Stimulated activated effector memory CD8-positive, alpha-beta T cell treated with anti-CD3 and anti-CD28 coated beads, Interleukin-12 subunit alpha, Interleukin-12 subunit beta, amount 100 ng/mL, for 72 hours (primary cell): ENCODE measurements around the gene LRRC32.
A peak's percentile ranks its signal among the peaks of the same experiment; 100 is the strongest.

Source experiments
- ATAC-seq: fragments of 150-1000 bp; cut with Tn5 transposase; 2 replicates; pipeline ENCODE4 v1.10.0; 2021
- DNase-seq, 2 donors: peaks; one replicate each; pipeline ENCODE4 v3.0.0; 2021 to 2022; ENCODE audit warnings: low spot score in 2 of 2
- H3K27ac Mint-ChIP-seq: one replicate; pipeline ENCODE4 v1.8.0; 2022; ENCODE audit warnings: mild to moderate bottlenecking, mixed read lengths
- H3K36me3 Mint-ChIP-seq: one replicate; pipeline ENCODE4 v1.8.0; 2022; ENCODE audit warnings: mild to moderate bottlenecking, mixed read lengths
- H3K4me1 Mint-ChIP-seq: one replicate; pipeline ENCODE4 v1.8.0; 2022; ENCODE audit warnings: mixed read lengths
- H3K4me3 Mint-ChIP-seq: one replicate; pipeline ENCODE4 v1.8.0; 2022; ENCODE audit warnings: mild to moderate bottlenecking, mixed read lengths
- H3K9me3 Mint-ChIP-seq: one replicate; pipeline ENCODE4 v1.8.0; 2022; ENCODE audit warnings: mixed read lengths

LRRC32 gene

GRCh38 chr11:76664578-76665061 is 5.9 kb downstream of the LRRC32 start:
- H3K4me1 Mint-ChIP-seq = peaks cover 26% of the 10 kb centered on the region
- no peak for DNase-seq
- peaks cover 7% of the 10 kb centered on the region for H3K36me3 Mint-ChIP-seq
- ATAC-seq = peak; percentile 62
- peak overlapping the region; percentile 41 for H3K4me3 Mint-ChIP-seq
- peak overlapping the region; percentile 91 for H3K27ac Mint-ChIP-seq
- no peaks in the 10 kb centered on the region for H3K9me3 Mint-ChIP-seq

GRCh38 chr11:76663912-76664440 is 6.6 kb downstream of the LRRC32 start:
- Mint-ChIP-seq H3K9me3 (no peaks in the 10 kb centered on the region), H3K4me3 (no peak overlapping the region), H3K4me1 (peaks cover 19% of the 10 kb centered on the region), H3K27ac (peak overlapping the region; percentile 91), H3K36me3 (peaks cover 7% of the 10 kb centered on the region)
- ATAC-seq (no peak), DNase-seq (no peak)

GRCh38 chr11:76663486-76663810 is 7.1 kb downstream of the LRRC32 start:
- ATAC-seq = no peak
- no peak for DNase-seq
- H3K4me3 Mint-ChIP-seq = no peak overlapping the region

GRCh38 chr11:76662656-76663485 is 7.7 kb downstream of the LRRC32 start:
- H3K27ac Mint-ChIP-seq = no peak overlapping the region
- H3K36me3 Mint-ChIP-seq = peaks cover 7% of the 10 kb centered on the region
- ATAC-seq (no peak), DNase-seq (no peak)
- H3K9me3 Mint-ChIP-seq = no peaks in the 10 kb centered on the region
- H3K4me1 Mint-ChIP-seq = peaks cover 18% of the 10 kb centered on the region
- H3K4me3 Mint-ChIP-seq = no peak overlapping the region

More at GRCh38 chr11:76663486-76663810, 7.1 kb downstream of the LRRC32 start:
- peaks cover 18% of the 10 kb centered on the region for H3K4me1 Mint-ChIP-seq
- peaks cover 7% of the 10 kb centered on the region for H3K36me3 Mint-ChIP-seq
- no peaks in the 10 kb centered on the region for H3K9me3 Mint-ChIP-seq
- peak overlapping the region; percentile 91 for H3K27ac Mint-ChIP-seq

- ATAC-seq = no peak
- Mint-ChIP-seq H3K27ac (no peak overlapping the region), H3K36me3 (peaks cover 7% of the 10 kb centered on the region), H3K4me1 (peaks cover 18% of the 10 kb centered on the region), H3K9me3 (no peaks in the 10 kb centered on the region), H3K4me3 (no peak overlapping the region)
- no peak for DNase-seq
Observed at GRCh38 chr11:76661834-76662434, 8.6 kb downstream of the LRRC32 start.

GRCh38 chr11:76661306-76661751 is 9.2 kb downstream of the LRRC32 start:
- H3K27ac Mint-ChIP-seq = no peak overlapping the region
- peaks cover 18% of the 10 kb centered on the region for H3K4me1 Mint-ChIP-seq

GRCh38 chr11:76660533-76661305 is 9.8 kb downstream of the LRRC32 start:
- H3K9me3 Mint-ChIP-seq = no peaks in the 10 kb centered on the region
- H3K4me1 Mint-ChIP-seq = peaks cover 15% of the 10 kb centered on the region
- H3K27ac Mint-ChIP-seq = no peak overlapping the region
- no peak overlapping the region for H3K4me3 Mint-ChIP-seq
- peaks cover 7% of the 10 kb centered on the region for H3K36me3 Mint-ChIP-seq
- no peak for ATAC-seq
- no peak for DNase-seq

More at GRCh38 chr11:76661306-76661751, 9.2 kb downstream of the LRRC32 start:
- peaks cover 7% of the 10 kb centered on the region for H3K36me3 Mint-ChIP-seq
- ATAC-seq = no peak
- DNase-seq = no peak
- H3K9me3 Mint-ChIP-seq = no peaks in the 10 kb centered on the region
- H3K4me3 Mint-ChIP-seq = no peak overlapping the region

GRCh38 chr11:76659672-76660532 is 10.6 kb downstream of the LRRC32 start:
- no peak for ATAC-seq
- no peak overlapping the region for H3K4me3 Mint-ChIP-seq
- H3K36me3 Mint-ChIP-seq = peaks cover 7% of the 10 kb centered on the region
- H3K4me1 Mint-ChIP-seq = peaks cover 7% of the 10 kb centered on the region
- no peak for DNase-seq
- no peak overlapping the region for H3K27ac Mint-ChIP-seq
- no peaks in the 10 kb centered on the region for H3K9me3 Mint-ChIP-seq

- ATAC-seq (no peak), DNase-seq (no peak)
- H3K36me3 Mint-ChIP-seq = no peaks in the 10 kb centered on the region
- no peaks in the 10 kb centered on the region for H3K9me3 Mint-ChIP-seq
- H3K27ac Mint-ChIP-seq = no peak overlapping the region
- H3K4me1 Mint-ChIP-seq = no peaks in the 10 kb centered on the region
- H3K4me3 Mint-ChIP-seq = no peak overlapping the region
Observed at GRCh38 chr11:76658651-76659650, 11.6 kb downstream of the LRRC32 start.

GRCh38 chr11:76658231-76658630 is 12.3 kb downstream of the LRRC32 start:
- Mint-ChIP-seq H3K4me3 (no peak overlapping the region), H3K27ac (no peak overlapping the region), H3K4me1 (no peaks in the 10 kb centered on the region), H3K36me3 (no peaks in the 10 kb centered on the region), H3K9me3 (no peaks in the 10 kb centered on the region)
- ATAC-seq = no peak
- no peak for DNase-seq

GRCh38 chr11:76657187-76658170 is 13.1 kb downstream of the LRRC32 start:
- Mint-ChIP-seq H3K36me3 (no peaks in the 10 kb centered on the region), H3K4me1 (no peaks in the 10 kb centered on the region), H3K4me3 (no peak overlapping the region), H3K9me3 (no peaks in the 10 kb centered on the region), H3K27ac (peak overlapping the region; percentile 21)
- ATAC-seq (no peak), DNase-seq (no peak)

GRCh38 chr11:76656571-76657081 is 13.9 kb downstream of the LRRC32 start:
- H3K4me3 Mint-ChIP-seq = no peak overlapping the region
- H3K4me1 Mint-ChIP-seq = no peaks in the 10 kb centered on the region
- no peaks in the 10 kb centered on the region for H3K9me3 Mint-ChIP-seq
- peak overlapping the region; percentile 21 for H3K27ac Mint-ChIP-seq
- no peak for ATAC-seq
- no peak for DNase-seq
- no peaks in the 10 kb centered on the region for H3K36me3 Mint-ChIP-seq
